SK-N-SH treated with all-trans-retinoic acid at 6 μM for 48 hours (cell line): ENCODE results near the gene PWWP2B.

ENCODE experiments used
- ARNTL ChIP-seq: fragments of 450-650 bp; formaldehyde crosslinking; IDR thresholded peaks from 2 replicates; pipeline ENCODE4 v1.5.0; 2020; ENCODE audit warnings: low read depth, mild to moderate bottlenecking, moderate library complexity, borderline replicate concordance
- CSDC2 ChIP-seq: fragments of 250-450 bp; sonication (Bioruptor Pico); IDR thresholded peaks from 2 replicates; pipeline ENCODE4 v1.5.0; 2020; ENCODE audit warnings: mild to moderate bottlenecking, moderate library complexity
- GLIS3 ChIP-seq: fragments of 250-450 bp; sonication (Bioruptor Pico); IDR thresholded peaks from 2 replicates; pipeline ENCODE4 v1.5.0; 2020; ENCODE audit warnings: mild to moderate bottlenecking, moderate library complexity
- ISL1 ChIP-seq: fragments of 250-450 bp; sonication (Bioruptor Pico); IDR thresholded peaks from 2 replicates; pipeline ENCODE4 v2.1.2; 2022; ENCODE audit warnings: mild to moderate bottlenecking, moderate library complexity
- OSR1 ChIP-seq: fragments of 250-450 bp; sonication (Bioruptor Pico); IDR thresholded peaks from 2 replicates; pipeline ENCODE4 v1.8.0; 2022; ENCODE audit warnings: moderate library complexity, mild to moderate bottlenecking, inconsistent platforms
- PATZ1 ChIP-seq: fragments of 250-450 bp; sonication (Bioruptor Pico); IDR thresholded peaks from 2 replicates; pipeline ENCODE4 v1.8.0; 2020; ENCODE audit warnings: mild to moderate bottlenecking, moderate library complexity, borderline replicate concordance
- RARB ChIP-seq: fragments of 250-450 bp; sonication (Bioruptor Pico); IDR thresholded peaks from 2 replicates; pipeline ENCODE4 v1.8.0; 2021; ENCODE audit warnings: mild to moderate bottlenecking, moderate library complexity
- SNAI2 ChIP-seq: fragments of 250-450 bp; sonication (Bioruptor Pico); IDR thresholded peaks from 2 replicates; pipeline ENCODE4 v1.5.0; 2020; ENCODE audit warnings: mild to moderate bottlenecking, moderate library complexity
- TOX ChIP-seq: fragments of 250-450 bp; sonication (Bioruptor Pico); IDR thresholded peaks from 2 replicates; pipeline ENCODE4 v1.8.0; 2021; ENCODE audit warnings: mild to moderate bottlenecking, moderate library complexity, borderline replicate concordance
- ZFP3 ChIP-seq: fragments of 250-450 bp; sonication (Bioruptor Pico); IDR thresholded peaks from 2 replicates; pipeline ENCODE4 v1.5.0; 2020; ENCODE audit warnings: mild to moderate bottlenecking, moderate library complexity
- ZFP30 ChIP-seq: fragments of 450-650 bp; formaldehyde crosslinking; IDR thresholded peaks from 2 replicates; pipeline ENCODE4 v1.5.0; 2022; ENCODE audit warnings: mild to moderate bottlenecking, moderate library complexity
- ZNF70 ChIP-seq: fragments of 450-650 bp; formaldehyde crosslinking; IDR thresholded peaks from 2 replicates; pipeline ENCODE4 v1.5.0; 2020; ENCODE audit warnings: mild to moderate bottlenecking, moderate library complexity

- no peak for TF ChIP-seq OSR1 (CRISPR knock-in tag)
- TF ChIP-seq RARB = no peak
- TF ChIP-seq PATZ1 (CRISPR knock-in tag) = no peak
- TF ChIP-seq GLIS3 (CRISPR knock-in tag) = no peak
- no peak for TF ChIP-seq ZFP30 (CRISPR knock-in tag)
- TF ChIP-seq TOX (CRISPR knock-in tag) = no peak
- no peak for TF ChIP-seq ZNF70 (CRISPR knock-in tag)
- no peak for TF ChIP-seq SNAI2
- no peak for TF ChIP-seq ISL1 (CRISPR knock-in tag)
- TF ChIP-seq ARNTL (CRISPR knock-in tag) = no peak
- TF ChIP-seq CSDC2 (CRISPR knock-in tag) = no peak
- no peak for TF ChIP-seq ZFP3 (CRISPR knock-in tag)
Measured at GRCh38 chr10:132408367-132408781, 11.4 kb downstream of the PWWP2B start.
